HCT116 (cell line): ENCODE measurements around the gene AFAP1. TPM values are rescaled to one million over a fixed set of nuclear protein-coding genes. Genes with fewer than 3 reads are reported as not detected.

ENCODE experiments used
- ATAC-seq: fragments of 200-7000 bp; cut with Tn5 transposase; 2 replicates; pipeline ENCODE4 v1.9.1; 2020; ENCODE audit warnings: mild to moderate bottlenecking, moderate library complexity
- BruUV-seq: library from RNA; stranded (reverse); fragments of 400-500 nt; replicated peaks from 2 replicates; lab custom pipeline; 2021; lab: Mats Ljungman, UMichigan
- CTCF ChIA-PET: fragments of 300-600 bp; sonication (Branson Sonifier 250); formaldehyde crosslinking; loops from one replicate; lab custom pipeline; 2021; ENCODE audit warnings: antibody characterized with exemption; lab: Charles Lee
- POLR2A ChIA-PET: fragments of 300-600, 350-600 bp; sonication (Branson Sonifier 250); formaldehyde crosslinking; loops from one replicate; lab custom pipeline; 2021; ENCODE audit warnings: antibody characterized with exemption; lab: Charles Lee
- RAD21 ChIA-PET, 2 experiments: fragments of 300-600 bp; sonication (Branson Sonifier 250); formaldehyde crosslinking; loops; one replicate each; lab custom pipeline; 2023; ENCODE audit warnings: low total read pairs in 2 of 2; ENCODE audit not compliant: uncharacterized antibody in 2 of 2, unreplicated experiment in 2 of 2, low non-redundant PET in 1 of 2; lab: Charles Lee
- DNase-seq: peaks from one replicate; pipeline ENCODE4 v3.0.0-alpha.2; 2010; ENCODE audit warnings: low read depth, low spot score
- H2AFZ ChIP-seq: fragments of 200-600 bp; shearing (Covaris generic), sonication (generic); 2 replicates; pipeline ENCODE4 v1.6.1; 2017; ENCODE audit warnings: low read depth, mixed run types, mixed read lengths, antibody characterized with exemption, low read length; ENCODE audit not compliant: poor library complexity, severe bottlenecking
- H3K27ac ChIP-seq: 2 replicates; pipeline ENCODE4 v1.5.1; 2012; ENCODE audit warnings: low read depth, low read length
- H3K27me3 ChIP-seq: fragments of 200-600 bp; sonication (generic); 2 replicates; pipeline ENCODE4 v1.6.1; 2016; ENCODE audit warnings: mixed run types, low read length, mixed read lengths; ENCODE audit not compliant: insufficient read depth
- H3K36me3 ChIP-seq, 2 experiments: fragments of 200-500 bp in 1 of 2; fragments of 200-600 bp in 1 of 2; sonication (Bioruptor generic) in 1 of 2; sonication (generic) in 1 of 2; 2 replicates each; pipeline versions ENCODE4 v1.5.1 to v1.6.1; 2014 to 2016; ENCODE audit warnings: low read length in 2 of 2, inconsistent platforms in 1 of 2, mixed read lengths in 1 of 2, mixed run types in 1 of 2; ENCODE audit not compliant: insufficient read depth in 2 of 2, control insufficient read depth in 1 of 2
- H3K4me1 ChIP-seq, 2 experiments: fragments of 200-600 bp in 1 of 2; sonication (generic) in 1 of 2; 2 replicates each; pipeline versions ENCODE4 v1.5.1 to v1.6.1; 2012 to 2017; ENCODE audit warnings: low read length in 2 of 2, inconsistent platforms in 1 of 2, mild to moderate bottlenecking in 1 of 2, mixed read lengths in 1 of 2, mixed run types in 1 of 2, moderate library complexity in 1 of 2; ENCODE audit not compliant: insufficient read depth in 2 of 2, control insufficient read depth in 1 of 2
- H3K4me2 ChIP-seq: fragments of 200-600 bp; sonication (generic); 2 replicates; pipeline ENCODE4 v1.6.1; 2017; ENCODE audit warnings: mixed run types, low read length, mixed read lengths
- H3K4me3 ChIP-seq, 2 experiments: fragments of 200-600 bp in 1 of 2; sonication (generic) in 1 of 2; replicated peaks in 1 of 2; 2 replicates each; pipeline ENCODE4 v1.5.1; 2011 to 2016; ENCODE audit warnings: low read length in 2 of 2, control low read depth in 1 of 2, low read depth in 1 of 2, mild to moderate bottlenecking in 1 of 2, mixed read lengths in 1 of 2, mixed run types in 1 of 2
- H3K79me2 ChIP-seq: fragments of 200-600 bp; sonication (generic); 2 replicates; pipeline ENCODE4 v1.6.1; 2017; ENCODE audit warnings: mild to moderate bottlenecking, mixed run types, low read length, moderate library complexity, mixed read lengths; ENCODE audit not compliant: insufficient read depth
- H3K9ac ChIP-seq: fragments of 200-600 bp; sonication (generic); 2 replicates; pipeline ENCODE4 v1.6.1; 2016; ENCODE audit warnings: low read length, mixed read lengths
- H3K9me2 ChIP-seq: fragments of 200-600 bp; sonication (generic), shearing (Covaris generic); 2 replicates; pipeline ENCODE4 v1.6.1; 2017; ENCODE audit warnings: mixed run types, mild to moderate bottlenecking, moderate library complexity; ENCODE audit not compliant: insufficient read depth
- H3K9me3 ChIP-seq, 2 experiments: fragments of 200-500 bp in 1 of 2; fragments of 200-600 bp in 1 of 2; sonication (Bioruptor generic) in 1 of 2; sonication (generic) in 1 of 2; 2 replicates each; pipeline ENCODE4 v1.6.1; 2014 to 2017; ENCODE audit warnings: low read length in 2 of 2, mixed read lengths in 2 of 2, inconsistent platforms in 1 of 2, low read depth in 1 of 2, mild to moderate bottlenecking in 1 of 2, mixed run types in 1 of 2, moderate library complexity in 1 of 2; ENCODE audit not compliant: control insufficient read depth in 1 of 2, insufficient read depth in 1 of 2
- H4K20me1 ChIP-seq: fragments of 200-600 bp; sonication (generic), shearing (Covaris generic); 2 replicates; pipeline ENCODE4 v1.6.1; 2017; ENCODE audit warnings: mixed run types, mild to moderate bottlenecking, moderate library complexity; ENCODE audit not compliant: insufficient read depth
- CBX3 ChIP-seq: IDR thresholded peaks from 2 replicates; pipeline ENCODE4 v1.6.1; 2012; ENCODE audit warnings: low read depth
- CEBPB ChIP-seq: IDR thresholded peaks from 2 replicates; pipeline ENCODE4 v1.6.1; 2012; ENCODE audit warnings: low read depth
- EGR1 ChIP-seq: IDR thresholded peaks from 2 replicates; pipeline ENCODE4 v1.6.1; 2012; ENCODE audit warnings: low read depth
- EZH2 ChIP-seq: fragments of 200-600 bp; sonication (generic); IDR thresholded peaks from 2 replicates; pipeline ENCODE4 v1.6.1; 2017; ENCODE audit warnings: antibody characterized with exemption, mixed run types
- EZH2phosphoT487 ChIP-seq: fragments of 200-600 bp; IDR thresholded peaks from 2 replicates; pipeline ENCODE4 v1.6.1; 2018; ENCODE audit warnings: antibody characterized with exemption, borderline replicate concordance
- JUND ChIP-seq: IDR thresholded peaks from 2 replicates; pipeline ENCODE4 v1.6.1; 2012
- POLR2A ChIP-seq: IDR thresholded peaks from 2 replicates; pipeline ENCODE4 v1.7.0; 2011; ENCODE audit warnings: borderline replicate concordance; ENCODE audit not compliant: insufficient read depth, insufficient read length; ENCODE audit errors: extremely low read depth
- SIN3A ChIP-seq: IDR thresholded peaks from 2 replicates; pipeline ENCODE4 v1.6.1; 2012; ENCODE audit warnings: low read depth
- SRF ChIP-seq: IDR thresholded peaks from 2 replicates; pipeline ENCODE4 v1.6.1; 2012; ENCODE audit warnings: low read depth
- ZFX ChIP-seq: fragments of 450-650 bp; IDR thresholded peaks from 2 replicates; pipeline ENCODE4 v1.6.1; 2017
- ZNF274 ChIP-seq: fragments of 200-500 bp; sonication (Bioruptor generic); IDR thresholded peaks from 2 replicates; pipeline ENCODE4 v1.6.1; 2014; ENCODE audit warnings: mild to moderate bottlenecking, low read depth, low read length, inconsistent platforms
- intact Hi-C: fragments of 100-400 bp; cut with micrococcal nuclease; formaldehyde crosslinking; loops from 2 replicates; pipeline ENCODE4 v1.10.0; 2022
- total RNA-seq: library from RNA; stranded (reverse); gene quantifications from one replicate; pipeline ENCODE4 v1.2.1, GENCODE V29; 2021; ENCODE audit not compliant: unreplicated experiment
- TF ChIP-seq, protein P1 (sequence below): IDR thresholded peaks from 2 replicates; pipeline ENCODE4 v1.6.1; 2012; ENCODE audit warnings: low read depth
- TF ChIP-seq, protein P2 (sequence below): IDR thresholded peaks from 2 replicates; pipeline ENCODE4 v1.6.1; 2011; ENCODE audit warnings: mild to moderate bottlenecking, low read length, moderate library complexity; ENCODE audit not compliant: insufficient replicate concordance; ENCODE audit errors: extremely low read depth
- TF ChIP-seq, protein P3 (sequence below): IDR thresholded peaks from 2 replicates; pipeline ENCODE4 v1.6.1; 2012

AFAP1 gene
- total RNA-seq, 1 experiment from 2014 or later = 19.4 TPM

DNA sequence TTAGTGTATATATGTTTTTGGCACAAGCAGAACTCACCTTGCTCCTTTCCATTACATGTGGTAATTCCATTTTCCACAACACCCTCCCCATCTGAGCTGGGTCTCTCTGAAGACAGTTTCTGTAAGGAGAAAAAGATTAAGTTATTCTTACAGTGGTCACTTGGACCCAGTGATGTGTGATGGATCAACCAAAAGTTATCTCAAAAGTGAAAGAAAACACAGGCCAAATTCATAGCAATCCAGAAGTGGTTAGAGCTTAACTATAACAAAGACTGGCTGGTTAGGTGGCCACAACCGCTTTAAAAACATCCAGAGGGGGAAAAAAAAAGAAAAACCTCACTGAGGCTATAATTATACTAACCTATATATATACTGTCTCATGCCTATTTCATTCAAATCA is 123.7 kb downstream of the AFAP1 start:
- no peaks in the 10 kb centered on the region for H3K9me2 ChIP-seq
- CTCF ChIA-PET = no interaction called here
- H4K20me1 ChIP-seq = no peaks in the 10 kb centered on the region
- ATAC-seq (no peak), DNase-seq (no peak)
- H3K27me3 ChIP-seq = no peaks in the 10 kb centered on the region
- BruUV-seq = no TSS peak
- no peak overlapping the region for H3K9ac ChIP-seq
- POLR2A ChIA-PET = no interaction called here
- no peak overlapping the region for H3K27ac ChIP-seq
- peaks cover 4 to 7% of the 10 kb centered on the region in 2 experiments; a peak in 2 of 4 replicates for H3K36me3 ChIP-seq
- intact Hi-C loops = no loop called here
- H3K79me2 ChIP-seq = no peaks in the 10 kb centered on the region
- no peak for TF ChIP-seq EZH2
- TF ChIP-seq ZNF274 = no peak
- TF ChIP-seq CEBPB = no peak
- TF ChIP-seq JUND = no peak
- TF ChIP-seq ZFX = no peak
- TF ChIP-seq, protein P1, sequence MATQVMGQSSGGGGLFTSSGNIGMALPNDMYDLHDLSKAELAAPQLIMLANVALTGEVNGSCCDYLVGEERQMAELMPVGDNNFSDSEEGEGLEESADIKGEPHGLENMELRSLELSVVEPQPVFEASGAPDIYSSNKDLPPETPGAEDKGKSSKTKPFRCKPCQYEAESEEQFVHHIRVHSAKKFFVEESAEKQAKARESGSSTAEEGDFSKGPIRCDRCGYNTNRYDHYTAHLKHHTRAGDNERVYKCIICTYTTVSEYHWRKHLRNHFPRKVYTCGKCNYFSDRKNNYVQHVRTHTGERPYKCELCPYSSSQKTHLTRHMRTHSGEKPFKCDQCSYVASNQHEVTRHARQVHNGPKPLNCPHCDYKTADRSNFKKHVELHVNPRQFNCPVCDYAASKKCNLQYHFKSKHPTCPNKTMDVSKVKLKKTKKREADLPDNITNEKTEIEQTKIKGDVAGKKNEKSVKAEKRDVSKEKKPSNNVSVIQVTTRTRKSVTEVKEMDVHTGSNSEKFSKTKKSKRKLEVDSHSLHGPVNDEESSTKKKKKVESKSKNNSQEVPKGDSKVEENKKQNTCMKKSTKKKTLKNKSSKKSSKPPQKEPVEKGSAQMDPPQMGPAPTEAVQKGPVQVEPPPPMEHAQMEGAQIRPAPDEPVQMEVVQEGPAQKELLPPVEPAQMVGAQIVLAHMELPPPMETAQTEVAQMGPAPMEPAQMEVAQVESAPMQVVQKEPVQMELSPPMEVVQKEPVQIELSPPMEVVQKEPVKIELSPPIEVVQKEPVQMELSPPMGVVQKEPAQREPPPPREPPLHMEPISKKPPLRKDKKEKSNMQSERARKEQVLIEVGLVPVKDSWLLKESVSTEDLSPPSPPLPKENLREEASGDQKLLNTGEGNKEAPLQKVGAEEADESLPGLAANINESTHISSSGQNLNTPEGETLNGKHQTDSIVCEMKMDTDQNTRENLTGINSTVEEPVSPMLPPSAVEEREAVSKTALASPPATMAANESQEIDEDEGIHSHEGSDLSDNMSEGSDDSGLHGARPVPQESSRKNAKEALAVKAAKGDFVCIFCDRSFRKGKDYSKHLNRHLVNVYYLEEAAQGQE = no peak
- no peak for TF ChIP-seq SIN3A
- TF ChIP-seq POLR2A = no peak
- TF ChIP-seq EGR1 = no peak
- TF ChIP-seq, protein P2, sequence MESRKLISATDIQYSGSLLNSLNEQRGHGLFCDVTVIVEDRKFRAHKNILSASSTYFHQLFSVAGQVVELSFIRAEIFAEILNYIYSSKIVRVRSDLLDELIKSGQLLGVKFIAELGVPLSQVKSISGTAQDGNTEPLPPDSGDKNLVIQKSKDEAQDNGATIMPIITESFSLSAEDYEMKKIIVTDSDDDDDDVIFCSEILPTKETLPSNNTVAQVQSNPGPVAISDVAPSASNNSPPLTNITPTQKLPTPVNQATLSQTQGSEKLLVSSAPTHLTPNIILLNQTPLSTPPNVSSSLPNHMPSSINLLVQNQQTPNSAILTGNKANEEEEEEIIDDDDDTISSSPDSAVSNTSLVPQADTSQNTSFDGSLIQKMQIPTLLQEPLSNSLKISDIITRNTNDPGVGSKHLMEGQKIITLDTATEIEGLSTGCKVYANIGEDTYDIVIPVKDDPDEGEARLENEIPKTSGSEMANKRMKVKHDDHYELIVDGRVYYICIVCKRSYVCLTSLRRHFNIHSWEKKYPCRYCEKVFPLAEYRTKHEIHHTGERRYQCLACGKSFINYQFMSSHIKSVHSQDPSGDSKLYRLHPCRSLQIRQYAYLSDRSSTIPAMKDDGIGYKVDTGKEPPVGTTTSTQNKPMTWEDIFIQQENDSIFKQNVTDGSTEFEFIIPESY = no peak
- no peak for TF ChIP-seq CBX3
- TF ChIP-seq, protein P3, sequence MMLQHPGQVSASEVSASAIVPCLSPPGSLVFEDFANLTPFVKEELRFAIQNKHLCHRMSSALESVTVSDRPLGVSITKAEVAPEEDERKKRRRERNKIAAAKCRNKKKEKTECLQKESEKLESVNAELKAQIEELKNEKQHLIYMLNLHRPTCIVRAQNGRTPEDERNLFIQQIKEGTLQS = no peak
- TF ChIP-seq EZH2phosphoT487 = no peak
- TF ChIP-seq SRF = no peak
- H3K4me2 ChIP-seq = no peak overlapping the region
- no peaks in the 10 kb centered on the region for H3K4me1 ChIP-seq
- RAD21 ChIA-PET = no interaction called here
- H3K9me3 ChIP-seq = no peaks in the 10 kb centered on the region
- no peak overlapping the region for H3K4me3 ChIP-seq
- H2AFZ ChIP-seq = no peak overlapping the region
